HG03354 (cell line): ENCODE measurements around the gene FBXL16.

Source experiments
- ATAC-seq: cut with Tn5 transposase; IDR thresholded peaks from one replicate; pipeline ENCODE4 v1.9.1; 2021; ENCODE audit warnings: mild to moderate bottlenecking; ENCODE audit not compliant: unreplicated experiment, poor library complexity, severe bottlenecking

The FBXL16 gene

DNA sequence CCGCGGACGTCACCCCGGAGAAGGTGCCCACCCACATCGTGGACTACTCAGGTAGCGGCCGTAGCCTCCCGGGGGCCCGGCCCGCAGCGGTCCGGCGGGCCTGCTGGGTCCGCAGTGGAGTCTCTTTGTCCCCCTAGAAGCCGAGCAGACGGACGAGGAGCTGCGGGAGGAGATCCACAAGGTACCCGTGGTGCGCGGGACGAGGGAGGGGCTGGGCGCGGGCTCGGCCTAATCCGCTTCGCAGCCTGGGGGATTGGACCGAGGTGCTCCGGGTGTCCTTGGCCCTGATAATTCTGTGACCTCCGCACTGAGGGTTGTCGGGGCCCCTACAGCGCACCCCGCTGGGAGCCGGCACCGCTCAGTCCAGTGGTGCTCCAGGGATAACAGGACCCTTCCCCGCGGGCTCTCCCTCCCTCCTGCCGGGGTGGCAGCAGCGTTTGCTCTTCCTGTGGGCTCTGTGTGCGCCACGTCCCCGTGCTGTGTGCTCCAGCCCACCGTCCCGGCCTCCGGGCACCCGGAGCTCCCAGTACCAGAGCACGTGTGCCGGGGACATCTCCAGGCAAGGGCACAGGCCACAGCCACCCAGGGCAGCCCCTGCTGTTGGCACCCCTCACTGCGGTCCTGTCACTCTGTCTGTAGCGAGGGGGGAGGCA lies 37.0 kb downstream of the FBXL16 start:
- ATAC-seq: peak; percentile 8

DNA sequence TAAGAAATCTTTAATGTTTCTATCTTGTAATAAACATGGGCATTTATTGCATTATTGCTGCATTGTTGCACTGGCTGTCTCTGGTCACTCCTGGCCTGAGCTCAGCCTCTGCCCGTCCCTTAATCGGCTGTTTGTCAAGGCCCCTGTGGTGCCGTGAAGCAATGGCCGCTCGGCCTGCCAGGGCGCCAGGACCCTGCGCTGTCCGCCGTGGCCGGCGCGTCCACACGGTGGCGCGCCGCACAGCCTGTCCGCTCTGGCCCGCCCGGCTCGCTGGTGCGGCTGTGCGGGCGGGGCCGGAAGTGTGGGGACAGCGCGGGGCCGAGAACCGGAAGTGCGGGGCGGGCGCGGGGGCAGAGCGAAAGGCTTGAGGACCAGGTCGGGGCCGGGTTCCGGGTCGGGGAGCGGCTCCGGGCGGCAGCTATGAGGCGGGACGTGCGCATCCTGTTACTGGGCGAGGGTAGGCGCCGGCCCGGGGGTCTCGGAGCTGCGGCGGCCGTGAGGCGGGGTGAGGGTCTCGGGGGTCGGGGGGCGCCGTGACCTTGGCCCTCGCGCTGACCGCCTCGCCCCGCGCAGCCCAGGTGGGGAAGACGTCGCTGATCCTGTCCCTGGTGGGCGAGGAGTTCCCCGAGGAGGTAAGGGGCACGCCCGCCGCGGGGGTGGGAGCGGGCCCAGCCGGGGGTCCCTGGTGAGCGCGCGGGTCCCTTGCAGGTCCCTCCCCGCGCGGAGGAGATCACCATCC lies 37.7 kb downstream of the FBXL16 start, which contains the start of gene RHOT2:
RHOT2 (plus strand) TSS at position 353 of the 739 bp plus-strand sequence; CDS start at position 421, 68 bp downstream.
- ATAC-seq: peak; percentile 88

GRCh38 chr16:667113-667779 lies 38.4 kb downstream of the FBXL16 start:
- ATAC-seq: no peak

DNA sequence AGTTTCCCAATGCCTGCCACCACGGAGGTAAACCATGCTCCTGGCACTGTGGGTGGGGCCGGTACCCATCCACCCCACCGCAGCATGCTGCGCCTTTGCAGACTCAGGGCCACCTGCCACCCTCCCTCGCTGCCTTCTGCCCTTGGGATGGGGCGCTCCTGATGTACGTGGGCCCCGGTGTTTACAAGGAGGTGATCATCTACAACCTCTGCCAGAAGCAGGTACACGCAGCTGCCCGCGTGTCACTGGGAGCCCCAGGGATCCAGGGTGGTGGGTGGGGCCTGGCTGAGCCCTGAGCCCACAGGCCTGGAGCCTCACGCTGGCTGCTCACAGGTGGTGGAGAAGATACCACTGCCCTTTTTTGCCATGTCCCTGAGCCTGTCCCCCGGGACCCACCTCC lies 39.0 kb downstream of the FBXL16 start:
- no peak for ATAC-seq

DNA sequence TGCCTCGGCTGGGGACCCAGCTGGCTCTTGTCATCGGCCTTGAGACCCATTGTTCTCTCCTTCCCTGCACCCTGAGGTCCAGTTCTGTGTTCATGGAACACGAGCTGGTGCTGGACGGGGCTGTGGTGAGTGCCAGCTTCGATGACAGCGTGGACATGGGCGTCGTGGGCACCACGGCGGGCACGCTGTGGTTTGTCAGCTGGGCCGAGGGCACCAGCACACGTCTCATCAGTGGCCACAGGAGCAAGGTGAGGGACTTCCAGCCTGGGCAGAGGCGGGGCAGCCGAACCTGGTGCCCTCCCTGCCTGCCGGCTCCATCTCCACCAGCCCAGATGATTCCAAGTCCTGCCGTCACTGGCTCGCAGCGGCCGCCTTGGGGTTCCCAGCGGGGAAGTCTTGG lies 43.0 kb downstream of the FBXL16 start:
- ATAC-seq: no peak

GRCh38 chr16:662095-662494 lies 43.5 kb downstream of the FBXL16 start:
- ATAC-seq: no peak

- peak; percentile 4 for ATAC-seq
Observed at GRCh38 chr16:661184-661821, 44.3 kb downstream of the FBXL16 start.

DNA sequence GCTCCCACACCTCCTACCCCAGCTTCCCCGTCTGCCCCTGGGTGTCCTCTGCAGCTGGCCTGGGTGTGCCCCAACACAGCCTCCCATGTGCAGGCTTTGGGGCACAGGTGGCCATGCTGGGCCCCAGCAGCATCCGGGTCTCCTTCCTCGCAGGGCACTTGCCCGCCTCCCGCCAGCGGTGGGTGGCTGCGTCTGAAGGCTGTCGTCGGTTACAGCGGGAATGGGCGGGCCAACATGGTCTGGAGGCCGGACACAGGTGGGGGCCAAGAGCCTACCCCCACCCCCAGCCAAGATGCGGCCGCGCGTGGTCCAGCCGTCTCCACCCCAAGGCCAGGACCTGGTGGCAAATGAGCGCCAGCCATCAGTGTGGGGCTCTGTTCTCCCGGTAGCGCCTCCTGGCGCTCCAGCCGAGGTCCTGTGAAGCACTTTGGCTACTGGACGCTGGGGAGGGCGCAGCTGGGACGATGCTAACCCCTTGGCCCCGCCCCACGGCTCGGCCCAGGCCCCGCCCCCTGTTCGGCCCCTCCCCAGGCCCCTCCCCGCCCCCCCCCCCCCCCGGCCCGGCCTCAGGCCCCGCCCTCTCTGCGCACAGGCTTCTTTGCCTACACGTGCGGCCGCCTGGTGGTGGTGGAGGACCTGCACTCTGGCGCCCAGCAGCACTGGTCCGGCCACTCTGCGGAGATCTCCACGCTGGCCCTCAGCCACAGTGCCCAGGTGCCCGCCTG lies 45.0 kb downstream of the FBXL16 start:
- ATAC-seq: peak; percentile 53

DNA sequence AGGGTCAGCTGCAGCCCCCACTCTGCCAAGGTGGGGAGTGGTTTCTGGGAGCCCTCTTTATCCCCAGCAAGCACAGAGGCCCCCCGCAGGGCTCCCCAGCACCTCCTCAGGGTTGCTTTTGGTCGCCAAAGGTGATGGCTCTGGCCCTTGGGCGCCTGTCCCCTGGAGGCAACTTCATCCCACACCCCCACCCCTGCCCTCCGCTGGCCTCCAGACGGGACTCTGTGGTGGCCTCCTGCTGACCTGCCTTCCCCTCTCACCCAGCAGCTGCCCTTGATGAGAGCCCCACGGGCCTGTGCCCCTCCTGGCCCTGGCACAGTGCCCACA lies 45.5 kb downstream of the FBXL16 start:
- ATAC-seq: peak; percentile 2

DNA sequence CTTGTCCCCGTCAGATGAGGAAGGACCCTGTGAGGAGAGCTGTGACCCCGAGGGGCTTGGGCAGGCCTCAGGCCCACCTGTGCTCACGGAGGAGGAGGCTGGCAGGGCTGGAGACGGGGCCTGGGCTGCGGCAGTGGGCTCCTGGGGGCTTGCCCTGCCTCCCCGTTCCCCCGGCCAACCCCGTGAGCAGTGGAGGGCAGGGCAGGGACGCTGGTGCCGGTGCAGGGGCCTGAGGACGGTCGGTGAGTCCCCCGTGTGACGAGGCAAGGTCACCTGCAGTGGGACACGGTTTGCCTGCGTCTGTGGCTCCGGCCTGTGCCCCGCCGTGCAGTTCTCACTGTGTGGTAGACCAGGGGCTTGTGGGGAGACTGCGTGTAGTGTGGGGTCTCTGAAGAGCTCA lies 46.0 kb downstream of the FBXL16 start:
- no peak for ATAC-seq

- no peak for ATAC-seq
Observed at GRCh38 chr16:658679-659571, 46.7 kb downstream of the FBXL16 start.

- no peak for ATAC-seq
Observed at GRCh38 chr16:657487-657886, 48.1 kb downstream of the FBXL16 start.

DNA sequence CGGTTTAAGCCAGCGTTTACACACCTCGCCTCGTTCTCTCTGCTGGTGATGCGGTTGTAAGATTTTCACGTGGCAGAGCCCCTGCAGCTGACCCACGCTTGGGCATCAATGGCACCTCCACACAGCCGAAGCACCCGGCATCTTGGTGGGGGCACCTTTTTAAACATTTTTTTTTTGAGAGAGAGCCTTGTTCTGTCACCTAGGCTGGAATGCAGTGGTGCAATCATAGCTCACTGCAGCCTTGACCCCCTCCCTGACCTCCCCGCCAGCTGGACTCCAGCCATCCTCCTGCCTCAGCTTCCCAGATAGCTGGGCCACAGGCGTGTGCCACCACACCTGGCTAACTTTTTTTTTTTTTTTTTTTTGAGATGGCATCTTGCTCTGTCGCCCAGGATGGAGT lies 51.6 kb downstream of the FBXL16 start:
- ATAC-seq: no peak

- ATAC-seq: no peak
Observed at GRCh38 chr16:652454-653305, 52.9 kb downstream of the FBXL16 start.

DNA sequence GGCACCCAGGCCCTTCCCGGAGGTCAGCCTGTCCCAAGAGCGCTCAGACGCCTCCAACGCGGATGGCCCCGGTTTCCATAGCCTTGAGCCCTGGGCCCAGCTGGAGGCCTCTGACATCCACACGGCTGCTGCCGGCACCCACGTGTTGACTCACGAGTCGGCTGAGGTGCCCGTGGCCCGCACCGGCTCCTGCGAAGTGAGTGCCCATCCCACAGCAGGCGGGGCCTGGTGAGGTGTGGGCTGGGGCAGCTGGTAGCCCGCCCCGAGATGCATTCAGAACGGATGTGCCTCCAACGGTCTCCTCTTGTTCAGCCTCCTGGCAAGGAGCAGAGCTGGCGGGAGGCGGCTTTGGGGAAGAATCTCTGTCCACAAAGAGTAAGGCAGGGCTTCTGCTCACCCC lies 53.8 kb downstream of the FBXL16 start:
- ATAC-seq: no peak

- ATAC-seq: peak; percentile 13
Observed at GRCh38 chr16:649631-650030, 56.0 kb downstream of the FBXL16 start.

- peak; percentile 79 for ATAC-seq
Observed at GRCh38 chr16:648781-649589, 56.6 kb downstream of the FBXL16 start, which contains the start of gene WDR90. WDR90 (plus strand) TSS chr16:649365; CDS start chr16:649417, 52 bp downstream.
